GM18907 (cell line): ENCODE results near the gene TRAK1.

Source experiments
- ATAC-seq: cut with Tn5 transposase; IDR thresholded peaks from one replicate; pipeline ENCODE4 v1.9.1; 2021; ENCODE audit warnings: mild to moderate bottlenecking, moderate library complexity; ENCODE audit not compliant: unreplicated experiment

TRAK1 gene

GRCh38 chr3:42226470-42227425 is 135.6 kb downstream of the TRAK1 start:
- no peak for ATAC-seq

GRCh38 chr3:42228796-42229195 is 137.6 kb downstream of the TRAK1 start:
- ATAC-seq: no peak

GRCh38 chr3:42229266-42229941 is 138.2 kb downstream of the TRAK1 start:
- ATAC-seq: no peak

- ATAC-seq: no peak
Observed at GRCh38 chr3:42229942-42230688, 139.0 kb downstream of the TRAK1 start.

- no peak for ATAC-seq
Observed at GRCh38 chr3:42230860-42231259, 139.7 kb downstream of the TRAK1 start.

- no peak for ATAC-seq
Observed at GRCh38 chr3:42235532-42235931, 144.4 kb downstream of the TRAK1 start.

GRCh38 chr3:42236611-42237010 is 145.5 kb downstream of the TRAK1 start:
- no peak for ATAC-seq

GRCh38 chr3:42246091-42246490 is 154.9 kb downstream of the TRAK1 start:
- ATAC-seq: no peak

GRCh38 chr3:42247576-42248027 is 156.4 kb downstream of the TRAK1 start:
- ATAC-seq: peak; percentile 72

- ATAC-seq: no peak
Observed at GRCh38 chr3:42250761-42251160, 159.6 kb downstream of the TRAK1 start.

- ATAC-seq: no peak
Observed at GRCh38 chr3:42254566-42254965, 163.4 kb downstream of the TRAK1 start.

- ATAC-seq: no peak
Observed at GRCh38 chr3:42256135-42256819, 165.1 kb downstream of the TRAK1 start.

- ATAC-seq: no peak
Observed at GRCh38 chr3:42257007-42257406, 165.8 kb downstream of the TRAK1 start.

GRCh38 chr3:42262525-42262924 is 171.4 kb downstream of the TRAK1 start:
- no peak for ATAC-seq

- ATAC-seq: no peak
Observed at GRCh38 chr3:42263354-42264346, 172.5 kb downstream of the TRAK1 start.

GRCh38 chr3:42264399-42265058 is 173.4 kb downstream of the TRAK1 start:
- no peak for ATAC-seq

GRCh38 chr3:42265059-42265991 is 174.2 kb downstream of the TRAK1 start:
- ATAC-seq: no peak

GRCh38 chr3:42266085-42266484 is 174.9 kb downstream of the TRAK1 start, which contains the start of gene CCK:
CCK (minus strand) TSS chr3:42266185; CDS start chr3:42263630, 2,555 bp downstream.
- no peak for ATAC-seq
